Spleen (tissue), 11 donors: ENCODE measurements around the gene RAB8B. TPM values are rescaled to one million over a fixed set of nuclear protein-coding genes. Genes with fewer than 3 reads are reported as not detected.

ENCODE experiments used
- DNase-seq: peaks from one replicate; pipeline ENCODE4 v3.0.0-alpha.2; 2020
- H3K27ac ChIP-seq, 8 donors: fragments of 200-600 bp; sonication (generic) in 7 of 8; 1 replicate in 4 of 8; 2 replicates in 4 of 8; pipeline versions ENCODE4 v1.5.0 to v1.8.0; 2016 to 2021; ENCODE audit warnings: inconsistent platforms in 4 of 8, mild to moderate bottlenecking in 4 of 8, moderate library complexity in 1 of 8
- H3K27me3 ChIP-seq, 7 donors: fragments of 200-600 bp; sonication (generic) in 6 of 7; replicated peaks in 1 of 7; 1 replicate in 4 of 7; 2 replicates in 3 of 7; pipeline versions ENCODE4 v1.5.0 to v1.8.0; 2016 to 2021; ENCODE audit warnings: inconsistent platforms in 3 of 7, mild to moderate bottlenecking in 1 of 7
- H3K36me3 ChIP-seq, 6 donors: fragments of 200-600 bp; sonication (generic) in 5 of 6; 1 replicate in 4 of 6; 2 replicates in 2 of 6; pipeline versions ENCODE4 v1.5.0 to v1.8.0; 2016 to 2021; ENCODE audit warnings: inconsistent platforms in 2 of 6
- H3K4me1 ChIP-seq, 6 donors: fragments of 200-600 bp; sonication (generic) in 5 of 6; 1 replicate in 3 of 6; 2 replicates in 3 of 6; pipeline versions ENCODE4 v1.5.0 to v1.8.0; 2016 to 2021; ENCODE audit warnings: inconsistent platforms in 3 of 6
- H3K4me3 ChIP-seq, 8 donors: fragments of 200-600 bp; sonication (generic) in 7 of 8; 1 replicate in 4 of 8; 2 replicates in 4 of 8; pipeline versions ENCODE4 v1.5.0 to v1.8.0; 2016 to 2021; ENCODE audit warnings: inconsistent platforms in 4 of 8, mild to moderate bottlenecking in 4 of 8, moderate library complexity in 2 of 8
- H3K9me3 ChIP-seq, 8 donors: fragments of 200-600 bp; sonication (generic) in 7 of 8; 1 replicate in 4 of 8; 2 replicates in 4 of 8; pipeline versions ENCODE4 v1.5.0 to v1.8.0; 2016 to 2021; ENCODE audit warnings: inconsistent platforms in 4 of 8
- POLR2A ChIP-seq, 3 donors: fragments of 450-650 bp; IDR thresholded peaks; one replicate each; pipeline ENCODE4 v1.5.1; 2017; ENCODE audit warnings: antibody characterized with exemption in 3 of 3, mild to moderate bottlenecking in 1 of 3
- POLR2AphosphoS5 ChIP-seq, 3 donors: sonication (generic); formaldehyde crosslinking; IDR thresholded peaks; one replicate each; pipeline ENCODE4 v1.5.1; 2017; ENCODE audit warnings: antibody characterized with exemption in 3 of 3
- WGBS, 5 donors: extraction: QIAGEN DNeasy Blood & Tissue Kit in 3 of 5; methylation state at CpG; one replicate each; pipeline versions ENCODE4 v1.1.5 to v1.1.7; 2013 to 2018; 5-methylcytosine and 5-hydroxymethylcytosine counted together
- intact Hi-C: fragments of 100-400 bp; cut with DNase I; formaldehyde crosslinking; loops from one replicate; pipeline ENCODE4 v1.15.0; 2023; ENCODE audit warnings: low total_unique reads
- polyA plus RNA-seq, 3 donors: library from polyadenylated mRNA; stranded (reverse); fragments of 200-250 nt; gene quantifications; one replicate each; pipeline ENCODE4 v1.2.1, GENCODE V29; 2013
- total RNA-seq, 7 donors: library from RNA; depleted of rRNA in 3 of 7; stranded (reverse); fragments of >200 nt in 3 of 7; fragmentation: NEBNext Ultra II Directional in 4 of 7; extraction: Animal tissue kit (Norgen Biotek cat#: 25700) in 4 of 7; gene quantifications; one replicate each; pipeline versions ENCODE4 v1.1.0 to v1.2.1, GENCODE V29; 2016 to 2021
- TF ChIP-seq, protein P1 (sequence below), 11 experiments: fragments of 200-600 bp in 7 of 11; fragments of 450-650 bp in 4 of 11; sonication (generic) in 4 of 11; IDR thresholded peaks in 8 of 11; conservative IDR thresholded peaks in 3 of 11; 1 replicate in 7 of 11; 2 replicates in 4 of 11; pipeline versions ENCODE4 v1.4.0 to v1.8.0; 2016 to 2021; ENCODE audit warnings: antibody characterized with exemption in 11 of 11, inconsistent platforms in 4 of 11, mild to moderate bottlenecking in 1 of 11
- donor health status: healthy with polysubstance abuse.
- donor health status: DM: no; HTN: no; CAD: no; lungs with moderate emphysema.
- donor health status: DM: no; HTN: no; CAD: no.
- donor health status: Bipolar disorder and iron deficiency.
- donor health status: healthy.
- donor health status: DM: no; HTN: no; CAD: no.
- donor health status: DM: yes; HTN: yes; CAD: no.

RAB8B gene
- total and polyA plus RNA-seq, 10 donors = 18.9 to 96.4 (median 64.2) TPM

- Histone ChIP-seq H3K36me3 (peaks cover 2 to 100% (median 59%) of the 10 kb centered on the region in 6 donors), H3K27me3 (no peaks in the 10 kb centered on the region), H3K4me3 (no peak overlapping the region), H3K27ac (no peak overlapping the region), H3K9me3 (no peaks in the 10 kb centered on the region), H3K4me1 (peaks cover 0 to 10% (median 3%) of the 10 kb centered on the region in 6 donors)
- WGBS, 5 donors = 90 to 96% (median 94%) methylated on average over 6 of the region's 6 CpGs
- intact Hi-C loops = no loop called here
- no peak for DNase-seq
- TF ChIP-seq POLR2A (IDR thresholded peaks at IDR 0.05) (no peak), POLR2AphosphoS5 (IDR thresholded peaks at IDR 0.05) (no peak)
- TF ChIP-seq, protein P1, sequence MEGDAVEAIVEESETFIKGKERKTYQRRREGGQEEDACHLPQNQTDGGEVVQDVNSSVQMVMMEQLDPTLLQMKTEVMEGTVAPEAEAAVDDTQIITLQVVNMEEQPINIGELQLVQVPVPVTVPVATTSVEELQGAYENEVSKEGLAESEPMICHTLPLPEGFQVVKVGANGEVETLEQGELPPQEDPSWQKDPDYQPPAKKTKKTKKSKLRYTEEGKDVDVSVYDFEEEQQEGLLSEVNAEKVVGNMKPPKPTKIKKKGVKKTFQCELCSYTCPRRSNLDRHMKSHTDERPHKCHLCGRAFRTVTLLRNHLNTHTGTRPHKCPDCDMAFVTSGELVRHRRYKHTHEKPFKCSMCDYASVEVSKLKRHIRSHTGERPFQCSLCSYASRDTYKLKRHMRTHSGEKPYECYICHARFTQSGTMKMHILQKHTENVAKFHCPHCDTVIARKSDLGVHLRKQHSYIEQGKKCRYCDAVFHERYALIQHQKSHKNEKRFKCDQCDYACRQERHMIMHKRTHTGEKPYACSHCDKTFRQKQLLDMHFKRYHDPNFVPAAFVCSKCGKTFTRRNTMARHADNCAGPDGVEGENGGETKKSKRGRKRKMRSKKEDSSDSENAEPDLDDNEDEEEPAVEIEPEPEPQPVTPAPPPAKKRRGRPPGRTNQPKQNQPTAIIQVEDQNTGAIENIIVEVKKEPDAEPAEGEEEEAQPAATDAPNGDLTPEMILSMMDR (IDR thresholded peaks at IDR 0.05 in 8 of 11, conservative IDR thresholded peaks at IDR 0.05 in 3 of 11) = no peak
Observed at GRCh38 chr15:63263519-63263918, 74.1 kb downstream of the RAB8B start.

DNA sequence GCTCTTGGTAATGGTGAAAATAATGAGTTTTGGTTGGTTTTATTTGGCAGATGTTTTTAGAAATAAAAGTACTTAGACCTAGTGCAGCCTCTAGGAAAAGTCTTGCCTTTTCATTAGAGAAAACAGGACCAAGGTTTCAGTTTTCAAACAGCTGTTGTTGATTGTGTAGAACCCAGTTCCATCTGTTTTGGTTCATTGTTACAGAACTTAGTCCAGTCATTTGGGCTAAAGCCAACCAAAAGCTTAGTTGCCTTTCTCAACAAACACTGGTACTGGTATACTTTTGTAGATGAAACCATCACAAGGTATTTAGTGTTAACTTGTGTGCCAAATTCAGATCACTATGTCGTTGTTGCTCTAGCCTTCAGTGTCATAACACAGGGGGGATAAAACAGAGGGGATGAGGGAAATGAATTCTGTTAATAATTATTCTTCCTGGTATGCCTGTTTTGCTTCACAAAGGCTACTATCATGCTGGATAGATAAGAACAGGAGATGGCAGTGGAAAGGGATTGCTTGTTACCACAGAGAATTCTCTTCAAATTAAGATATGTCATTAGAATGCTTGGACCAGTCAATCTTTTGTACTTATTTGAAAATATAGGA lies 75.4 kb downstream of the RAB8B start:
- no peak overlapping the region for H3K27ac ChIP-seq
- peaks cover 0 to 10% (median 3%) of the 10 kb centered on the region in 6 donors for H3K4me1 ChIP-seq
- peaks cover 2 to 98% (median 49%) of the 10 kb centered on the region in 6 donors for H3K36me3 ChIP-seq
- no peak for TF ChIP-seq POLR2AphosphoS5 (IDR thresholded peaks at IDR 0.05)
- no peak for TF ChIP-seq POLR2A (IDR thresholded peaks at IDR 0.05)
- TF ChIP-seq, protein P1 (IDR thresholded peaks at IDR 0.05 in 8 of 11, conservative IDR thresholded peaks at IDR 0.05 in 3 of 11) = no peak
- 91 to 98% (median 94%) methylated on average over 1 of the region's 1 CpG for WGBS, 5 donors
- no peak for DNase-seq
- no peaks in the 10 kb centered on the region for H3K27me3 ChIP-seq
- no peaks in the 10 kb centered on the region for H3K9me3 ChIP-seq
- intact Hi-C loops = no loop called here
- no peak overlapping the region for H3K4me3 ChIP-seq

GRCh38 chr15:63274427-63274826 lies 85.0 kb downstream of the RAB8B start:
- no peak for DNase-seq
- Histone ChIP-seq H3K9me3 (no peaks in the 10 kb centered on the region), H3K4me3 (no peak overlapping the region), H3K4me1 (peaks cover 0 to 38% (median 21%) of the 10 kb centered on the region in 6 donors), H3K36me3 (peaks cover 0 to 16% (median 5%) of the 10 kb centered on the region in 6 donors), H3K27me3 (no peaks in the 10 kb centered on the region), H3K27ac (peak overlapping the region in 3 of 8 donors; percentile 6 to 31 (median 9))
- TF ChIP-seq POLR2A (IDR thresholded peaks at IDR 0.05) = no peak
- TF ChIP-seq, protein P1 (IDR thresholded peaks at IDR 0.05 in 8 of 11, conservative IDR thresholded peaks at IDR 0.05 in 3 of 11) = no peak
- no peak for TF ChIP-seq POLR2AphosphoS5 (IDR thresholded peaks at IDR 0.05)
- 48 to 76% (median 58%) methylated on average over 3 of the region's 3 CpGs for WGBS, 5 donors
- intact Hi-C loops = loop anchor here (10.0 kb wide), 2 partner anchors 90 to 230 kb away; partner anchors contain the start of genes RAB8B and TPM1

DNA sequence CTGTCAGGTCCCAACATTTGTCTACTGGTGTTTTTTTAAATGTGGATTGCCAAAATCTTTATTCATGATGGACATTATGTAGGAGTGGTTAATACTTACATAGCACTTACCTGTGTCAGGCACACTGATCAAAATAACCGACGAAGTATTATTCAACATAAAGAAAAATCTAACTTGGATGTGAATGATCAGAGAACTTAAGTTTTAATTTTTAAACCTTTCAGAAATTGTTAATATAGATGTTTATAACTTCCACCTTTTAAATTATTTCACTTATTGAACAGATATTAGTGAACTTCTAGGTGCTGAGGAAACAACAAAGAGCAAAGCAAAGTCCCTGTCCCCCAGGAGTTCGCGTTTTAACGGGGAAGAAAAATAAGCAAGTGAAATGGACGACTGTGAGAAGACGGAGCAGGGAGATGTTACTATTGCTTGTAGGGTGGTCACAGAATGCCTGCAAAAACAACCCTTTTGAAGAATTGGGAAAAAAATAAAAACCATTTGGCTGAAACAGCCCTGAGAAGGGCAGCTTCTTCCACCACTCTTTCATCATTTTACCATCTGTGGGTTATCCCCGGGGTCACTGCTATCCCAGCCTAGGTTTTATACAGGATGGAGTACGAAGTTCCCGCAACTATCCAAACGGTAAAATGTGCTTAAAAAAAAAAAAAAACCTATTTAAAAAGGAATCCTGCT lies 87.1 kb downstream of the RAB8B start:
- peak overlapping the region; percentile 76 to 96 (median 92) for H3K27ac ChIP-seq
- TF ChIP-seq POLR2AphosphoS5 (IDR thresholded peaks at IDR 0.05) (no peak), POLR2A (IDR thresholded peaks at IDR 0.05) (no peak)
- TF ChIP-seq, protein P1 (IDR thresholded peaks at IDR 0.05 in 8 of 11, conservative IDR thresholded peaks at IDR 0.05 in 3 of 11) = no peak
- intact Hi-C loops = loop anchor here (10.0 kb wide), 2 partner anchors 92 to 232 kb away; partner anchors contain the start of genes RAB8B and TPM1
- H3K4me1 ChIP-seq = peaks cover 0 to 56% (median 23%) of the 10 kb centered on the region in 6 donors
- 25 to 29% (median 28%) methylated on average over 11 of the region's 11 CpGs for WGBS, 5 donors
- peak overlapping the region; percentile 44 to 93 (median 79) for H3K4me3 ChIP-seq
- no peaks in the 10 kb centered on the region for H3K9me3 ChIP-seq
- DNase-seq = no peak
- H3K27me3 ChIP-seq = no peaks in the 10 kb centered on the region
- H3K36me3 ChIP-seq = peaks cover 0 to 25% (median 8%) of the 10 kb centered on the region in 6 donors
